IMR-90 (cell line): ENCODE data around the gene TIGD3. TPM values are rescaled to one million over a fixed set of nuclear protein-coding genes. Genes with fewer than 3 reads are reported as not detected.

ENCODE experiments used
- ATAC-seq: fragments of 200-7000 bp; cut with Tn5 transposase; 2 replicates; pipeline ENCODE4 v1.9.1; 2020; ENCODE audit warnings: low read depth, mild to moderate bottlenecking, moderate library complexity
- BruUV-seq: library from RNA; stranded (reverse); fragments of 400-500 nt; replicated peaks from 2 replicates; lab custom pipeline; 2021; lab: Mats Ljungman, UMichigan
- CTCF ChIA-PET: fragments of 300-600 bp; formaldehyde crosslinking; extraction: SDS; loops from one replicate; lab custom pipeline; 2021; ENCODE audit warnings: antibody characterized with exemption; lab: Yijun Ruan, JAX
- POLR2A ChIA-PET: fragments of 300-600 bp; sonication (Branson Sonifier 250); formaldehyde crosslinking; loops from one replicate; lab custom pipeline; 2022; ENCODE audit warnings: antibody characterized with exemption; ENCODE audit not compliant: unreplicated experiment; lab: Charles Lee
- DNase-seq: peaks from one replicate; pipeline ENCODE4 v3.0.0; 2013
- H2AFZ ChIP-seq: replicated peaks from 2 replicates; pipeline ENCODE3; 2013; ENCODE audit warnings: low read length, mild to moderate bottlenecking; ENCODE audit not compliant: poor library complexity
- H2AK5ac ChIP-seq: 2 replicates; pipeline ENCODE4 v1.6.1; 2013; ENCODE audit warnings: low read depth, low read length, inconsistent platforms
- H2AK9ac ChIP-seq: replicated peaks from 2 replicates; pipeline ENCODE3; 2013; ENCODE audit warnings: mild to moderate bottlenecking, low read depth, low read length, moderate library complexity; ENCODE audit not compliant: poor library complexity
- H2BK120ac ChIP-seq: 2 replicates; pipeline ENCODE4 v1.6.1; 2013; ENCODE audit warnings: low read depth, low read length, inconsistent platforms
- H2BK15ac ChIP-seq: 3 replicates; pipeline ENCODE4 v1.6.1; 2013; ENCODE audit warnings: low read depth, low read length, inconsistent platforms
- H2BK20ac ChIP-seq: 2 replicates; pipeline ENCODE4 v1.6.1; 2013; ENCODE audit warnings: low read depth, mild to moderate bottlenecking, inconsistent platforms, low read length, moderate library complexity
- H2BK5ac ChIP-seq: 2 replicates; pipeline ENCODE4 v1.6.1; 2013; ENCODE audit warnings: mild to moderate bottlenecking, low read depth, low read length, inconsistent platforms; ENCODE audit not compliant: poor library complexity, severe bottlenecking
- H3K14ac ChIP-seq: replicated peaks from 2 replicates; pipeline ENCODE4 v1.6.1; 2013; ENCODE audit warnings: low read depth, low read length, inconsistent platforms
- H3K18ac ChIP-seq: 2 replicates; pipeline ENCODE4 v1.6.1; 2013; ENCODE audit warnings: low read depth, low read length, control low read depth
- H3K23ac ChIP-seq: 2 replicates; pipeline ENCODE4 v1.6.1; 2013; ENCODE audit warnings: low read depth, low read length, inconsistent platforms
- H3K27ac ChIP-seq: 2 replicates; pipeline ENCODE4 v1.5.1; 2013; ENCODE audit warnings: mild to moderate bottlenecking, control low read depth, low read length; ENCODE audit not compliant: insufficient read depth
- H3K27me3 ChIP-seq: 2 replicates; pipeline ENCODE4 v1.6.1; 2013; ENCODE audit warnings: low read length; ENCODE audit not compliant: control insufficient read depth, insufficient read depth
- H3K36me3 ChIP-seq: 2 replicates; pipeline ENCODE4 v1.6.1; 2013; ENCODE audit warnings: low read length, mixed read lengths; ENCODE audit not compliant: control insufficient read depth, insufficient read depth
- H3K4ac ChIP-seq: 2 replicates; pipeline ENCODE4 v1.6.1; 2013; ENCODE audit warnings: low read depth, low read length, inconsistent platforms
- H3K4me1 ChIP-seq: 2 replicates; pipeline ENCODE4 v1.6.1; 2013; ENCODE audit warnings: low read length, mixed read lengths; ENCODE audit not compliant: control insufficient read depth, insufficient read depth
- H3K4me2 ChIP-seq: 2 replicates; pipeline ENCODE4 v1.6.1; 2013; ENCODE audit warnings: low read depth, mild to moderate bottlenecking, control low read depth, low read length, moderate library complexity
- H3K4me3 ChIP-seq: 2 replicates; pipeline ENCODE4 v1.5.1; 2013; ENCODE audit warnings: low read depth, mild to moderate bottlenecking, control low read depth, low read length, moderate library complexity; ENCODE audit not compliant: insufficient read depth
- H3K56ac ChIP-seq: 2 replicates; pipeline ENCODE4 v1.6.1; 2013; ENCODE audit warnings: low read length, inconsistent platforms; ENCODE audit not compliant: insufficient read depth; ENCODE audit errors: extremely low read depth
- H3K79me1 ChIP-seq, 2 experiments: 2 replicates each; pipeline ENCODE4 v1.6.1; 2013; ENCODE audit warnings: low read length in 2 of 2, inconsistent platforms in 1 of 2, low read depth in 1 of 2
- H3K9ac ChIP-seq: 2 replicates; pipeline ENCODE4 v1.6.1; 2013; ENCODE audit warnings: low read depth, low read length, control low read depth
- H3K9me1 ChIP-seq: 2 replicates; pipeline ENCODE4 v1.6.1; 2013; ENCODE audit warnings: low read length, inconsistent platforms; ENCODE audit not compliant: insufficient read depth
- H3K9me3 ChIP-seq: 2 replicates; pipeline ENCODE4 v1.6.1; 2013; ENCODE audit warnings: low read length; ENCODE audit not compliant: control insufficient read depth, insufficient read depth
- H4K20me1 ChIP-seq: 2 replicates; pipeline ENCODE4 v1.6.1; 2013; ENCODE audit warnings: low read length, inconsistent platforms; ENCODE audit not compliant: insufficient read depth
- H4K5ac ChIP-seq: 2 replicates; pipeline ENCODE4 v1.6.1; 2013; ENCODE audit warnings: mild to moderate bottlenecking, low read depth, low read length, control low read depth
- H4K8ac ChIP-seq, 2 experiments: 2 replicates each; pipeline ENCODE4 v1.6.1; 2013; ENCODE audit warnings: low read depth in 2 of 2, low read length in 2 of 2, control low read depth in 1 of 2, inconsistent platforms in 1 of 2
- H4K91ac ChIP-seq: 2 replicates; pipeline ENCODE4 v1.6.1; 2013; ENCODE audit warnings: low read depth, low read length, inconsistent platforms; ENCODE audit not compliant: insufficient read depth
- BHLHE40 ChIP-seq: fragments of 150-350 bp; IDR thresholded peaks from 2 replicates; pipeline ENCODE4 v1.6.1; 2016; ENCODE audit warnings: mild to moderate bottlenecking, low read depth, low read length
- CEBPB ChIP-seq: IDR thresholded peaks from 2 replicates; pipeline ENCODE4 v1.6.1; 2012; ENCODE audit warnings: low read depth, low read length, improper control_type of control experiment
- FOS ChIP-seq: fragments of 150-350 bp; IDR thresholded peaks from 2 replicates; pipeline ENCODE4 v1.6.1; 2016; ENCODE audit warnings: low read depth, low read length
- MAFK ChIP-seq: IDR thresholded peaks from 2 replicates; pipeline ENCODE4 v1.6.1; 2012; ENCODE audit warnings: low read depth, low read length, improper control_type of control experiment
- MAZ ChIP-seq: IDR thresholded peaks from 2 replicates; pipeline ENCODE4 v1.6.1; 2012; ENCODE audit warnings: low read depth, mild to moderate bottlenecking, low read length, improper control_type of control experiment, moderate library complexity, borderline replicate concordance
- MXI1 ChIP-seq: IDR thresholded peaks from 2 replicates; pipeline ENCODE4 v1.6.1; 2012; ENCODE audit warnings: low read depth, mild to moderate bottlenecking, low read length, moderate library complexity, borderline replicate concordance
- NFE2L2 ChIP-seq: fragments of 150-350 bp; IDR thresholded peaks from 2 replicates; pipeline ENCODE4 v1.6.1; 2016; ENCODE audit warnings: low read depth, mild to moderate bottlenecking, low read length
- WGBS, 2 experiments: methylation state at CpG; one replicate each; pipeline versions ENCODE4 v1.1.5 to v1.1.7; 2013; ENCODE audit warnings: missing lambda C conversion rate in 2 of 2; ENCODE audit not compliant: insufficient read length in 1 of 2; ENCODE audit errors: extremely low coverage in 2 of 2; 5-methylcytosine and 5-hydroxymethylcytosine counted together
- dilution Hi-C: fragments of 300-500 bp; cut with HindIII; formaldehyde crosslinking; loops from one replicate; pipeline ENCODE4 v1.14.3; 2018; ENCODE audit warnings: low sequenced_read_pairs; ENCODE audit not compliant: unreplicated experiment
- in situ Hi-C: fragments of 300-500 bp; cut with MboI; formaldehyde crosslinking; loops from 3 replicates; pipeline ENCODE4 v1.14.3; 2019; ENCODE audit warnings: low sequenced_read_pairs, inconsistent platforms, mixed read lengths
- intact Hi-C: fragments of 100-400 bp; cut with micrococcal nuclease; formaldehyde crosslinking; loops from 2 replicates; pipeline ENCODE4 v1.10.0; 2022
- polyA plus RNA-seq, 3 experiments: library from polyadenylated mRNA; depleted of rRNA; stranded (reverse); fragments of >200 nt; gene quantifications; 2 replicates each; pipeline ENCODE4 v1.2.3, GENCODE V29; 2012; ENCODE audit warnings: low replicate concordance in 1 of 3
- total RNA-seq: library from RNA; depleted of rRNA; stranded (reverse); fragments of >200 nt; gene quantifications from 2 replicates; pipeline ENCODE4 v1.2.3, GENCODE V29; 2012

The TIGD3 gene
- total and polyA plus RNA-seq, 2 of the 4 experiments (the other 2 are of a cell fraction), result 0.12 TPM; not detected in 1

GRCh38 chr11:65305501-65306268 is 48.9 kb upstream of the TIGD3 start:
- H3K79me1 ChIP-seq, result peaks cover 7 to 56% of the 10 kb centered on the region in 2 experiments; a peak in 3 of 4 replicates
- peak overlapping the region; percentile 40; the same call in 1 of the 2 replicates for H3K18ac ChIP-seq
- peak overlapping the region; percentile 58; the same call in 1 of the 2 replicates for H3K14ac ChIP-seq
- peak; percentile 51 for ATAC-seq
- CTCF ChIA-PET, result interaction anchor here (2.1 kb wide), 1 partner anchor 10 kb away, joined by 6 read pairs; no protein-coding TSS in a partner anchor
- no peaks in the 10 kb centered on the region for H3K27me3 ChIP-seq
- H2BK15ac ChIP-seq, result peak overlapping the region; percentile 7; the same call in 1 of the 3 replicates
- H2BK20ac ChIP-seq, result peak overlapping the region; percentile 53
- POLR2A ChIA-PET, result interaction anchor here (0.5 kb wide), 1 partner anchor 134 kb away, joined by 5 read pairs; no protein-coding TSS in a partner anchor
- 0 out of 2 replicates have a peak overlapping the region, but pooled peaks have one; percentile 12 for H4K91ac ChIP-seq
- H2BK5ac ChIP-seq, result peak overlapping the region; percentile 65
- TF ChIP-seq MAZ (0 out of 2 replicates have a peak, but pooled peaks have one; percentile 3), CEBPB (peak; percentile 53; the same call in 1 of the 2 replicates), MAFK (no peak), MXI1 (0 out of 2 replicates have a peak, but pooled peaks have one; percentile 17), NFE2L2 (no peak), BHLHE40 (peak; percentile 84), FOS (peak; percentile 67)
- H2AFZ ChIP-seq, result no peak overlapping the region
- H3K56ac ChIP-seq, result no peak overlapping the region
- H2AK5ac ChIP-seq, result peak overlapping the region; percentile 84
- H3K27ac ChIP-seq, result peak overlapping the region; percentile 84; the same call in 1 of the 2 replicates
- H4K20me1 ChIP-seq, result peaks cover 9% of the 10 kb centered on the region
- peak overlapping the region in 1 of 2 experiments; percentile 55; a peak in 2 of 4 replicates for H4K8ac ChIP-seq
- no TSS peak for BruUV-seq
- H3K4me3 ChIP-seq, result no peak overlapping the region
- H3K4me2 ChIP-seq, result peak overlapping the region; percentile 39
- H3K9ac ChIP-seq, result 0 out of 2 replicates have a peak overlapping the region, but pooled peaks have one; percentile 12
- in situ Hi-C loops (no loop called here), intact Hi-C loops (no loop called here), dilution Hi-C loops (no loop called here)
- WGBS, 2 experiments, result no CpG with 5 or more reads among the region's 17 CpGs
- peak overlapping the region; percentile 20 for H2AK9ac ChIP-seq
- DNase-seq, result peak; percentile 90
- H4K5ac ChIP-seq, result peak overlapping the region; percentile 51
- peak overlapping the region; percentile 76 for H2BK120ac ChIP-seq
- peaks cover 53% of the 10 kb centered on the region for H3K9me1 ChIP-seq
- no peaks in the 10 kb centered on the region for H3K36me3 ChIP-seq
- peak overlapping the region; percentile 34; the same call in 1 of the 2 replicates for H3K23ac ChIP-seq
- peaks cover 48% of the 10 kb centered on the region for H3K4me1 ChIP-seq
- H3K4ac ChIP-seq, result peak overlapping the region; percentile 82
- H3K9me3 ChIP-seq, result no peaks in the 10 kb centered on the region
